Immature natural killer cell (primary cell): ENCODE data around the gene PRSS21. TPM values are rescaled to one million over a fixed set of nuclear protein-coding genes. Genes with fewer than 3 reads are reported as not detected.

Source experiments
- DNase-seq, 3 donors: peaks; one replicate each; pipeline ENCODE4 v3.0.0; 2022; ENCODE audit warnings: mixed read lengths in 1 of 3
- H3K27ac Mint-ChIP-seq, 6 donors: one replicate each; pipeline ENCODE4 v1.8.0; 2020; ENCODE audit warnings: mixed read lengths in 6 of 6, mild to moderate bottlenecking in 5 of 6, inconsistent platforms in 4 of 6, moderate library complexity in 3 of 6
- H3K27me3 Mint-ChIP-seq, 3 donors: one replicate each; pipeline ENCODE4 v1.8.0; 2020 to 2021; ENCODE audit warnings: low read depth in 3 of 3, mild to moderate bottlenecking in 3 of 3, mixed read lengths in 3 of 3, moderate library complexity in 3 of 3, inconsistent platforms in 1 of 3
- H3K36me3 Mint-ChIP-seq, 3 donors: one replicate each; pipeline ENCODE4 v1.8.0; 2020; ENCODE audit warnings: mixed read lengths in 3 of 3, inconsistent platforms in 2 of 3, mild to moderate bottlenecking in 2 of 3
- H3K4me1 Mint-ChIP-seq, 2 donors: one replicate each; pipeline ENCODE4 v1.8.0; 2020; ENCODE audit warnings: inconsistent platforms in 2 of 2, mild to moderate bottlenecking in 2 of 2, mixed read lengths in 2 of 2, moderate library complexity in 1 of 2
- H3K4me3 Mint-ChIP-seq, 5 donors: one replicate each; pipeline ENCODE4 v1.8.0; 2020; ENCODE audit warnings: mild to moderate bottlenecking in 5 of 5, mixed read lengths in 5 of 5, inconsistent platforms in 3 of 5, moderate library complexity in 3 of 5
- H3K9me3 Mint-ChIP-seq, 6 donors: one replicate each; pipeline ENCODE4 v1.8.0; 2020; ENCODE audit warnings: mild to moderate bottlenecking in 6 of 6, mixed read lengths in 6 of 6, inconsistent platforms in 4 of 6, moderate library complexity in 3 of 6
- polyA plus RNA-seq, 3 donors: library from polyadenylated mRNA; unstranded; fragments of 300-500 nt; fragmentation: Illumina TruSeq; gene quantifications; one replicate each; pipeline ENCODE4 v1.2.3, GENCODE V29; 2021

PRSS21 gene
- polyA plus RNA-seq, 3 donors from 2014 or later, result 3.1 to 11.0 (median 6.8) TPM

GRCh38 chr16:2803545-2804195, 13.4 kb upstream of the PRSS21 start:
- no peak for DNase-seq
- Mint-ChIP-seq H3K4me1 (no peaks in the 10 kb centered on the region), H3K27me3 (peaks cover 2 to 6% (median 4%) of the 10 kb centered on the region in 3 donors), H3K4me3 (no peak overlapping the region), H3K9me3 (peaks cover 0 to 6% (median 0%) of the 10 kb centered on the region in 6 donors), H3K36me3 (no peaks in the 10 kb centered on the region), H3K27ac (no peak overlapping the region)

GRCh38 chr16:2804728-2805127, 12.3 kb upstream of the PRSS21 start:
- no peak for DNase-seq
- Mint-ChIP-seq H3K9me3 (peaks cover 0 to 6% (median 0%) of the 10 kb centered on the region in 6 donors), H3K4me3 (no peak overlapping the region), H3K27me3 (peaks cover 2 to 6% (median 4%) of the 10 kb centered on the region in 3 donors), H3K36me3 (no peaks in the 10 kb centered on the region), H3K27ac (no peak overlapping the region), H3K4me1 (no peaks in the 10 kb centered on the region)

GRCh38 chr16:2806286-2806685, 10.8 kb upstream of the PRSS21 start:
- DNase-seq, result no peak
- H3K4me1 Mint-ChIP-seq, result no peaks in the 10 kb centered on the region
- H3K27me3 Mint-ChIP-seq, result peaks cover 4 to 9% (median 6%) of the 10 kb centered on the region in 3 donors
- peaks cover 0 to 6% (median 0%) of the 10 kb centered on the region in 6 donors for H3K9me3 Mint-ChIP-seq
- H3K4me3 Mint-ChIP-seq, result no peak overlapping the region
- H3K36me3 Mint-ChIP-seq, result no peaks in the 10 kb centered on the region
- H3K27ac Mint-ChIP-seq, result no peak overlapping the region

GRCh38 chr16:2808181-2808580, 8.9 kb upstream of the PRSS21 start:
- no peak for DNase-seq
- H3K27ac Mint-ChIP-seq, result no peak overlapping the region
- H3K36me3 Mint-ChIP-seq, result no peaks in the 10 kb centered on the region
- H3K4me1 Mint-ChIP-seq, result peaks cover 0 to 1% of the 10 kb centered on the region in 2 donors
- H3K4me3 Mint-ChIP-seq, result no peak overlapping the region
- peaks cover 4 to 9% (median 6%) of the 10 kb centered on the region in 3 donors for H3K27me3 Mint-ChIP-seq
- peaks cover 0 to 6% (median 0%) of the 10 kb centered on the region in 6 donors for H3K9me3 Mint-ChIP-seq

GRCh38 chr16:2809149-2809760, 7.8 kb upstream of the PRSS21 start:
- Mint-ChIP-seq H3K4me1 (peaks cover 0 to 1% of the 10 kb centered on the region in 2 donors), H3K27me3 (peaks cover 4 to 8% (median 6%) of the 10 kb centered on the region in 3 donors), H3K36me3 (no peaks in the 10 kb centered on the region), H3K9me3 (no peaks in the 10 kb centered on the region), H3K4me3 (no peak overlapping the region), H3K27ac (no peak overlapping the region)
- no peak for DNase-seq

GRCh38 chr16:2810651-2811050, 6.4 kb upstream of the PRSS21 start:
- H3K27me3 Mint-ChIP-seq, result peaks cover 1 to 8% (median 5%) of the 10 kb centered on the region in 3 donors
- H3K9me3 Mint-ChIP-seq, result no peaks in the 10 kb centered on the region
- no peak for DNase-seq
- H3K4me3 Mint-ChIP-seq, result no peak overlapping the region
- no peaks in the 10 kb centered on the region for H3K36me3 Mint-ChIP-seq
- H3K27ac Mint-ChIP-seq, result peak overlapping the region in 1 of 6 donors; percentile 17
- peaks cover 0 to 1% of the 10 kb centered on the region in 2 donors for H3K4me1 Mint-ChIP-seq

- H3K4me3 Mint-ChIP-seq, result no peak overlapping the region
- no peaks in the 10 kb centered on the region for H3K9me3 Mint-ChIP-seq
- H3K27me3 Mint-ChIP-seq, result peaks cover 0 to 8% (median 3%) of the 10 kb centered on the region in 3 donors
- no peaks in the 10 kb centered on the region for H3K36me3 Mint-ChIP-seq
- no peak overlapping the region for H3K27ac Mint-ChIP-seq
- DNase-seq, result no peak
- H3K4me1 Mint-ChIP-seq, result peaks cover 0 to 1% of the 10 kb centered on the region in 2 donors
These were observed 5.2 kb upstream of the PRSS21 start for GRCh38 chr16:2811703-2812471.

- no peak overlapping the region for H3K27ac Mint-ChIP-seq
- no peaks in the 10 kb centered on the region for H3K36me3 Mint-ChIP-seq
- H3K4me3 Mint-ChIP-seq, result no peak overlapping the region
- no peaks in the 10 kb centered on the region for H3K9me3 Mint-ChIP-seq
- peaks cover 0 to 1% of the 10 kb centered on the region in 2 donors for H3K4me1 Mint-ChIP-seq
- no peak for DNase-seq
- peaks cover 0 to 6% (median 3%) of the 10 kb centered on the region in 3 donors for H3K27me3 Mint-ChIP-seq
These were observed 3.2 kb upstream of the PRSS21 start for GRCh38 chr16:2813771-2814221.

- Mint-ChIP-seq H3K4me3 (no peak overlapping the region), H3K27ac (no peak overlapping the region), H3K27me3 (peaks cover 0 to 6% (median 3%) of the 10 kb centered on the region in 3 donors), H3K4me1 (peaks cover 0 to 1% of the 10 kb centered on the region in 2 donors), H3K36me3 (no peaks in the 10 kb centered on the region), H3K9me3 (no peaks in the 10 kb centered on the region)
- DNase-seq, result no peak
These were observed 2.3 kb upstream of the PRSS21 start for GRCh38 chr16:2814551-2815298.

GRCh38 chr16:2815299-2815771, 1.7 kb upstream of the PRSS21 start:
- no peaks in the 10 kb centered on the region for H3K36me3 Mint-ChIP-seq
- peaks cover 0 to 6% (median 3%) of the 10 kb centered on the region in 3 donors for H3K27me3 Mint-ChIP-seq
- no peak overlapping the region for H3K27ac Mint-ChIP-seq
- H3K9me3 Mint-ChIP-seq, result no peaks in the 10 kb centered on the region
- H3K4me1 Mint-ChIP-seq, result peaks cover 0 to 1% of the 10 kb centered on the region in 2 donors
- DNase-seq, result no peak
- H3K4me3 Mint-ChIP-seq, result no peak overlapping the region

GRCh38 chr16:2817340-2818271, 569 bp downstream of the PRSS21 start:
- no peaks in the 10 kb centered on the region for H3K4me1 Mint-ChIP-seq
- no peak for DNase-seq
- H3K27me3 Mint-ChIP-seq, result peaks cover 0 to 2% (median 1%) of the 10 kb centered on the region in 3 donors
- no peaks in the 10 kb centered on the region for H3K9me3 Mint-ChIP-seq
- no peaks in the 10 kb centered on the region for H3K36me3 Mint-ChIP-seq
- H3K4me3 Mint-ChIP-seq, result peak overlapping the region in 3 of 5 donors; percentile 35 to 47 (median 39)
- peak overlapping the region in 1 of 6 donors; percentile 65 for H3K27ac Mint-ChIP-seq

GRCh38 chr16:2818272-2818876, 1.3 kb downstream of the PRSS21 start:
- Mint-ChIP-seq H3K36me3 (no peaks in the 10 kb centered on the region), H3K4me3 (peak overlapping the region in 3 of 5 donors; percentile 30 to 41 (median 35)), H3K27ac (peak overlapping the region in 2 of 6 donors; percentile 48 to 65), H3K4me1 (no peaks in the 10 kb centered on the region), H3K27me3 (peaks cover 0 to 2% (median 1%) of the 10 kb centered on the region in 3 donors), H3K9me3 (no peaks in the 10 kb centered on the region)
- no peak for DNase-seq
